Endometrium (tissue), 2 donors: ENCODE measurements around the gene GNB1L.

Experiments
- FAIRE-seq: peaks from 2 replicates; lab custom pipeline; 2012; peaks lifted over from hg19 to GRCh38; lab: Jason Lieb, UNC
- donor health status: control.
- donor health status: control.

Gene GNB1L

DNA sequence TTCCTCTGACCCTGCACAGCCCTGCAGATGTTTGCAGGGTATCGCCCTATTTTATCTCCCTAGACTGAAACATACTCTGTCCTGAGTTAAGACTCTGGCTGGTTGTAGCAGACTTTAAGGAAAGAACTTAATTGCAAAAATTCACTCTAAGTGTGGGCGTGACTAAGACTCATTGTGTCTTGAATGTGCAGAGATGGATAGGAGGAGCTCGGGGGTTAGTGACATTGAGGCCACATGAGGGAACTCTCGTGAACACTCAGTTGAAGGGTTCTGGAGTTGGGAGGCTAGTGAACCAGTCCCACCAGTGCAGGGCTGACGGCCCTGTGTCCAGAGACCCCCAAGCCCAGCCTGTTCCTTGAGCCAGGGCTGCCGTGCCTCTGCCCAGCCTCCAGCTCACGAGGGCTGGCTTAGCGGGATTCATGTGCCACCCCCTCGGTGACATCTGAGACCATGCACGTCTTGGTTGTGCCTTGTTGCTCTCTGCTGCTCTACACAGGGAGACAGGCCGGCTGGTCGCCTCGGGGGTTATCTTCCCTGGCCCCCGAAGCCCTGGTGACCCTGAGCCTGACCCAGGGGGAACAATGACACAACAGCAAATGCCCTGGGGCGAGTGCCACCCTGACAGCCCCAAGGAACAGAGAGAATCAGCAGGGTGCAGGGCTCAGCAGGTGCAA lies 105.5 kb downstream of the GNB1L start:
- no peak for FAIRE-seq

DNA sequence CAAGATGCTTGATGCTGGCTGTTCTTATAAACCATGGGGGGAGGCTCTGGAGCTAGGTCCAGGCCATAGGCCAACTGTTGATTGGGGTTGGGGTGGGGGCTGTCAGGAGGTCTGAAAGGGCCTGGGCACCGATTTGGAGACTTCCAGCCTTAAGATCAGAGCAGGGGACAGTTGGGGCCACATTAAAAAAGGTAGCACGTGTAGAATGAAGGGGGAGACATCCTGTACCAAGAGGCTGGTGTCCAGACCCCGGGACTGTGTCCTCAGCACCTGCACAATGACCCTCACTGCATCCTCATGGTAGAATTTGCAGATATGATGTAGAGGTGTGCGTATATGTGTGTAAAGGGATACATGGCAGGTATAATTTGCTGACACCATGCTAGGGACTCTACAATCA lies 106.5 kb downstream of the GNB1L start:
- FAIRE-seq = no peak

DNA sequence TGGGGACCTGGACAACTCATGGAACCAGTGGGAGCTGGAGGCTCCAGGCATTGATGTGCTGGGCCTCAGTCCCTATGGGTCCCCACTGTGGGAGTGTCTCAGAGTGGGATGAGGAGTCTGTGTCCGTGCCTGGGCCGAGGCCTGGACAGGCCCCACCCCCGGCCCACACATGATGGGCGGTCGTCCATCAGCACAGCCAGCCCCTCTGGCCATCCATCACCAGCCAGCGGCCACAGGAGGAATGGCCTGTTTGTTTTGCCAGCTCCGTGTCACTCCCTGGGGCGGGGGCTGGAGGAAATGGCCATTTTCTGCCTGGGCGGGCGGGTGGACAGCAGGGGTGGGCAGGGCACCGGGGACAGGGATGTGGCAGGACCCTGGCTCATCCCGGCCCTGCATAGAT lies 107.1 kb downstream of the GNB1L start:
- no peak for FAIRE-seq

DNA sequence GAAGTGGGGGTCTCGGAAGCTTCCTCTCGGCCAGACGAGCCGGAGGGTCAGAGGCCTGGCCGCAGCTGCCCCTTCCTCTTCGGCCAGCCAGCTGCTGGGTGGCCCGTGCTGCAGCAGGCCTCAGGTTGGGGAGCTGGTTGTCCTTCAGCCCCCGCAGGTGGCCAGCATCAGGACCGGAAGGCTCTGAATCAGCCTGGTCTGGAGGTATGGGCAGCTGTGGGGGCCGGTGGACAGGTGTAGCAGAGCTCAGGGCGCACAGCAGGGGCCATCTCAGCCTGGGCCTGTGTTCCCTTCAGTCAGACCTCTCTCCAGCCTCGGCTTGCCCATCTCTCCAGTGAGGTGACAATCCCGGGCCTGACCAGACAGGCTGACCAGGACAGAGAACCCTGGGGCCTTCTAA lies 107.9 kb downstream of the GNB1L start:
- no peak for FAIRE-seq

DNA sequence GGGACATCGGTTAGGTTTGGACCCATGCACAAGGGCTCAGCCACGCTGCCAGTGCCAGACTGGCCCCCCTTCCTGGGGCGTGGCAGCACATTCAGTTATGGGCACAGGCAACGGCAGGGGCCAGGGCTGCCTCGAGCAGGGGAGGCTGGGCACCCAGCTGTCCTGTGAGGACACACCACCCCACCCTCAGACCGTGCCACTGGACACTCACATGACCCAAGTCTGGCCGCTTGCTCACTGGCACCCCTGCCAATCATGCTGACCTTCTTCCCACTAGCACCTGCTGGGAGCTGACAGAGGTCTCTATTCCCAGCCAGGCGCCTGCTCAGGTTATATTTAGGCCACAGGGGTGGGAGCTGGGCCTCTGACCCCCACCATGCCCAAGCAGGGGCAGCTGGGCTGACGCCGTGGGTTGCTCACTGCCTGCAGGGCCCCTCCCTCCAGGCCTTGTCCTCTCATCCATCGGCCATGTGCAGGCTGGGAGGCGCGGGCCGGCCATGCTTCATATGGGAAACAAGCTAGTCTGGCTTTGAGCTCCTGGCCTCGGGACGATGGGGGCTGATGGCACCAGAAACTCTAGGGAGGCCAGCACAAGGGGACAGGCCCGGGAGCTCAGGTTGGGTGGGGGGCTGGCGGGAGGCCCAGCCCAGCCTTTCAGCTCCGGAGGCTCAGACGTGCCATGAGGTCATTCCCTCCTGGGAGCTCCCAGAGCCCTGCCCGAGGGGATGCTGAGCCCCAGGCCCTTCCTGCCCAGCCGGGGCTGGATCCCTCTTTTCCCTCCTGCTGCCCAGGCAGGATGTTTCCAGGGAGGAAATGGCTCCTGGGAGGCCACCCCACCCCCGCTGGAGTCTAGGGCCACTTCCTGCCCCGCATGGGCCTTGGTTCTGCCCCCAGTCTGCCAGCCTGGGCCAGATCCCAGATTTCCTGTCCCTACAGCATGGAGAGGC lies 109.2 kb downstream of the GNB1L start:
- FAIRE-seq = no peak

DNA sequence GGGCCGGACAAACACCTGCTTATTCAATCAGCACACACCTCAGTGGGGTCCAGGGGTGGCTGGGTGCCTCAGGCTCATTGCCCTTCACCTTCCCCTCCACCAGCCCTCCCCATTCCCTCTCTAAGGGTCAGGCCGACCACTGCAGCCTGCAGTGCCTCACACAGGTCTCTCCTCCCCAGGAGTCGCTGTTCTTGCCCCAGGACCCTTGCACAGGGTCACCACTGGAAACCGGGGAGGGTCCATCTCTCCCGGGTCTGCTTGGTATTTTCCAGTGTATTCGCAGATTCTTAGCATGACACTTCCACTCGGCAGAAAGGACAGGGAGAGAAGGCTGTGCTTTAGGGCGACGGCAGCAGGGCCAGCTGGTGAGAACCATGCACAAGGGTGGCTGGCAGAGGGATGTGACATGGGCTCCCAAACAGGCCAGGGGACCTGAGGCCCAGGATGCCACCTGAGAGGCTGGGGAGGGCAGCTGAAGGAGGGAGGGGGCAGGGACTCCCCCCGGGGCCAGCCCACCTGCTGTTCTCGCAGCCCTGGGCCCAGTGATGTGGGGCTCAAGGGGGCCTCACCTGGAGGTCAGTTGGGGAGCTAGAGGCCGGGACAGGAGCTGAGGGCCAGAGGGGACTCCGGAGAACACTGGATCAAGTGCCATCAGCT lies 110.2 kb downstream of the GNB1L start:
- no peak for FAIRE-seq

DNA sequence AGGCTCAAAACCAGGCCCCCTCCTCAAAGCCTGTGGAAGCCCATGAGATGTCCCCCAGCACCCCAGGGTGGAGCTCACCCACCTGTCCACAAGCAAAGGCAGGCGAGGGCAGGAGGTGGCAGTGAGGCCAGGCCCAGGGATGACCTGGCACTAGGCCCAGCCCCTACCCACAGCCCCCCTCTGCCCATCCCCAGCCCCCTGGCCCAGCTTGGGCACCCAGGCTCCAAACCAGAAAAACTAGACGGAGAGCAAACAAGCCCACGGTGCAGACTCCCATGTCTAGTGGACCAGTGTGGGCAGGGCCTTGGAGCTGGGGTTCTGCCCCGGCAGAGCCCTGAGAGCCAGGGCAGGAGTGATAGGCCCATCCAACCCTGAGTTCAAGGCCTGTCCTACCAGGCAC lies 111.0 kb downstream of the GNB1L start:
- FAIRE-seq = no peak

DNA sequence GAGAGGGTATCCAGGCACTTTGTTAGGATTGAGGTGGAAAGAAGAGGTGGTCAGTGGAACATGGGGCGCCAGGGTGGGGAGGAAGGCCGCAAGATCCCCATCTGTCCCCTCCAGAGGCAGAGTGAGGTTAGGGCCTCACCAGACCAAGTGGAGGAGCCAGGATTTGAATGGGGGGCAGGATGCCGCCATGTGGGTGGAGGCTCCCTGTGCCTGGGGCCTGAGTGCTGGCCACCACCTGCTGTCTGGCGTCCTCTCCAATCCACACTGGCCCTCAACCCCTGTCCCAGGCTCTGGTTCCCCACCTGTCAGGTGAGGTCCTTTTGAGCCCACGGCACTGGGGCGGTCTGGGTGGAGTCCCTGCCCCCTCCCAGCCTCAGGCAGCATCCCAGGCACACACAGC lies 111.6 kb downstream of the GNB1L start:
- FAIRE-seq = no peak

DNA sequence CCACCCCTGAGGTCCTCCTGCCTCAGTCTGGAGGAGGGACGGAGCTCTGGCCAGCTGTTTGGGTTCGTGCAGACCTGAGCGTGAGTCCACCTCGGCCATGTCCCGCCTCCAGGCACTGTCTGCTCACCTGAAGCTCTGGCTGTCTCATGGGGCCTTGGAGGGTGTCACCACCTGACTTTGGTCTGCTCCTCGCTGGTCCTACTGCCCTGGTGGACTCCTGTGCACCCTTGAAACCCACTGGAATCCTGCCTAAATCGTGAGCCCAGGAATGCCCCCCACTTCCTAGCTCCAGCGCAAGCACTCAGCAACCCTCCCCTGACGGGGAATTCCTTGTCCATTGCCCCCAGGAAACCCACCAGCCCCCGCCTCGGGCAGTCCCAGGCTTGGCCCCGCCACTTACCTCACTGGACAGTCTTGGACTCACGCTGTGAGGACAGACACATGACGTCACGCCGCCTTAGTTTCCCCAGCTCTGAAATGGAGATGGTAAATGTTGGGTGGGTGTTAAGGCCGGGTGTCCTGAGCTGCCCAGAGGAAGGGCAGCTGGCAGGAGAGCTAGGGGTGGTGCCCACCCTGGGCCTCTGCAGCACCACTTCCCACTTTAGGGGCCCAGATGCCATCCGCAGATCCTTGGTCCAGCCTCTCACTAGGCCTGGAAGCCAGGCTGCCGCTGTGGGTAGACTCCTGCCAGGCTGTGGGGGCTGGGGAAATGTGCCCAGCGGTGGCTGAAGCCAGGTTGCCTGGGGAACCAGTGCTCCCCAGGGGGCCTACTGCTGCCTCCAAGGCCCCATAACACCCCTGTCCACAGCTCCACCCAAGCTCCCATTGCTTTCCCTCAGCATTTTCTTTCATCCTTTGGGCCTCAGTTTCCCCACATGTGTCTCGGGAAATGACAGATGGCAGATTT lies 112.3 kb downstream of the GNB1L start:
- FAIRE-seq = no peak

DNA sequence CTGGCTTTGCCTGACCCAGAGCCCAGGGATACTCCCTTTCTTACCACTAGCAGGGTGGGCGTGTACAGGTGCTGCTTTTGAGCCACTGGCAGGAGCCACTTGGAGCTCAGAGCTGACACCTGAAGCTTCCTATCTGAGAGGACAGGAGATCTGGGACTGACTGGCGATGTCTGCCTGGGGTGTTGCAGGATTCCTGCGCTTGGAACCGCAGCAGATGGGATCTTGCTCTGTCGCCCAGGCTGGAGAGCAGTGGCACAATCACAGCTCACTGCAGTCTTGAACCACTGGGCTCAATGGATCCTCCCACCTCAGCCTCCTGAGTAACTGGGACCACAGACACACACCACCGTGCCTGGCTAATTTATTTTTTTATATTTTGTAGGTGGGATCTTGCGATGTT lies 113.6 kb downstream of the GNB1L start:
- FAIRE-seq = no peak

DNA sequence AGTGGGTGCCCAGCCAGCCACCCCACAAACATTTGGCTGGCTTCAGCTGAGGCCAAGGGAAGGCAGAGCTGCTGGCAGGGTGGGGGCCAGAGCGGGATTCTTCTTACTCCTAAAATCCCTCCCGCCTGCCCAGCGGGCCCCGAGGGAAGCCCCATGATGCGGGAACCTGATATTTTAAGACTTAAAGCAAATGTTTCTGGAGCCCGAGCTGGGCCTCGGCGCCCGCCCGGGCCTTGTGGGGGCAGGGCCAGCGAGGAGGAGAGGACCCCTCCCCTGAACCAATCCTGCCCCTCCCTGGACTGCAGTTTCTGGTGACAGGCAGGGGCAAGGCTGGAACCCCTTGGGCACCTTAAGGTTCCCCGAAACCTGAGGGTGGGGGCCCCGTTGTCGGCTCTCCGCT lies 114.1 kb downstream of the GNB1L start:
- no peak for FAIRE-seq

DNA sequence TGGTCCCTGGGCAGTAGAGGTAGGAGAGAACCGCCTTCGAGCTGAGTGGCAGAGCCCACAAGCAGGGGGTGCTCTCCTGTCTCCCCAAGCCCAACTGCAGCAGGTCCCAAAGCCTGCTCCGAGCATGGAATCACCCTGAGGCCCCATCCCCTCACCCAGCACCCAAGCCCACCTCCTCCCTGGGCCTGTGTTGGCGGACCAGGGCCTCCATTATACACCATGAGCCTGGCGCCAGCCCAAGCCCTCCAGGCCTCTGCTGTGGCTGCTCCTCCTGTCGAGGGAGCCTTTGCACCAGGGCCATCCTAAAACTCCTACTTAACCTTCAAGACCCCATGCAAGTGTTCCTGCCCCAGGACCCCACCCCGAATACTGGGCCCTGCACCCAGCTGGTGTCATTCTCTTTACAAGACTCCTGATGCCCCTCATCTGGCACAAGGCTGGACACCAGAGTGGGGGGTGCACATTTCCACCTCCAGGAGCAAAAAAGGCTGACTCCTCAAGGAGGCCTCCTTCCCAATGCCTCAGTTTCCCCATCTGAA lies 114.7 kb downstream of the GNB1L start:
- no peak for FAIRE-seq

DNA sequence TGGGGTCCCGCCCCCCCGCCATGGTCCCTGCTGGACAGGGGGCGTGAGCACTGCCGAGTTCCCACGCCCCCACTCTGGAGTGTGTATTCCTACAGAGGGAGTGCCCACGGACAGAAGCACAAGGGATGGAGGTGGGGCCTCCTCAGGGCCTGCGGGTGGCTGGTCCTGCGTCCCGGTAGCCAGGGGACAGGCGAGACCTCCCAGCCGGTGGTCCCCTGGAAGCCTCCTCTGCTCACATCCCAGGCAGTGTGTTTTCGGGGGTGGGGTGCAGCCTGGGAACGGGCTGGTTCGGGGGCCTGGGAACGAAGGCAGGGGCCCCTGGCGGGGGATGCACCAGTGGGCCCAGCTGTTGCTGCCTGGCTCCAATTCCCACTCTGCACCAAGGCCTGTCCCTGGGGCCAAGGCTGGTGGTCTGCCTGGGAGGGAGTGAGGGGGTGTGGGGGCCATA lies 115.2 kb downstream of the GNB1L start:
- FAIRE-seq = no peak

DNA sequence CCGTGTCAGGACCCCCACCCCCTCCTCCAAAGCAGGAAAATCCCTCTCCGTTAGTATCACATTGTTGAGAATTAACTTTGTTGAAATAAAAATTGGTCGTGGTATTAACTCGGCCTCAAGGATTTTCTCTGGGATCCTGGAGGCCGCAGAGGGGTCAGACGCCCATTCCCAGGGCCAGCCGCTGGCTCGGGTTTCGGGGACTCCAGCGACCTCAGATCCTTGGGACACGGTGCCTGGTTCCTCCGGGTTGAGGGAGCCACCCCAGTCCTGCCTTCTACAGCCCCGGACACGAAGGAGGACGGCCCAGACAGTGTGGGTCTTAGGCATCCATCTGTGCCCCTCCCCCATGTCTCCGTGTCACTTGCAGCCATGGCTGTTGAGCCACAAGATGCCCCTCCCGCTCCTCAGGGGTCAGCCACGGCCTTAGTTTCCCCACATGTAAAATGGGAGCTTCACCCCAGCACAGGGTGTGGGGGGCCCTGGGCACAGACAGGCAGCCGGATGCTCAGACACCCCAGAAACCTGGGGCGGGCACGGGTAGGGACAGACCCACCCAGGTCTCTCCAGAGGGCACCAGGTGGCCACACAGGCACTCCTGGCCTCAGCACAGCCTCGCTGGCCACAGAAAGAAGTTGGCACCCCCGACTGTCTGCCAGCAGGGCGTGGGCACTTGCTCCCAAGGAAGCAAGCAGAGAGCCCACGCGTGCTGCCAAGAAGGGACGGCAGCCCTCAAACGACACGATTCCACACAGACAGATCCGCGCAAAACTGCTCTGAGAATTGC lies 115.8 kb downstream of the GNB1L start:
- no peak for FAIRE-seq

DNA sequence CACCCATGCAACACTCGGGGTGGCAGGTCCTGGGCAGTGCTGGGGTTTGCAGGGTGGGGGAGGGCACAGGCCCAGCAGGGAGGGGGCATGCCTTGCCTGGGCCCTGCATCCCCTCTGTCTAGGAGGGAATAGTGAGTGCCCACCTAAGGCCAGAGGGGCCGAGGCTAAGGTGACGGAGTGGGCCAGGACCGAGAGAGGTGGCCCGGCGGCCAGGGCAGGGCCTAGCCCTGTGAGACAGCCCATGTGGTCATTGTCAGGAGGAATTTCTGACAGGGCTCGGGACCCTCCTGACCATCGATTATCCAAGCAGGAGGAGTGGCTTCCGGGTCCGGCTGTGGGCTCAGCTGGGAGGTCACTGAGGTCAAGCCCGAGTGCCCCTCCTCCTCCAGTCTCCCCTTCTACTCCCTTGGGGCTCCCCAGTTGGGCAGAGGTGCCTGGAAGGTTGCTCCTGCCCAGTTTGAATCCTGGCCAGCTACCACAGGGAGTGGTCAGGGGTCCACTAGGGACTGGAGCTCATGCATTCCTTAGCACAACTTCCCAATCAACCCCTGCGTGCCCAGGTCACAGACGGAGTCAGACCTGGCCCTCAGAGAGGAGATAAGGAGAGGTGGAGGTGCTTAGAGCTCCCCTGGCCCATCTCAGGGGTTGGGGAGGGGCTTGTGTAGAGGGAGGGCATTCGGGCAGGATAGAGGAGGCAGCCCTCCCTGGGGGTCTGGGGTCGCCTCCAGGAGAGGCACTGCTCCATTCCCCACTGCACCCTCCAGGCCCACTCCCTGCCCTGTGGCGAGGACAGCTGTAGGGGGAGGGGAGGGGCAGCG lies 116.6 kb downstream of the GNB1L start:
- FAIRE-seq = no peak

DNA sequence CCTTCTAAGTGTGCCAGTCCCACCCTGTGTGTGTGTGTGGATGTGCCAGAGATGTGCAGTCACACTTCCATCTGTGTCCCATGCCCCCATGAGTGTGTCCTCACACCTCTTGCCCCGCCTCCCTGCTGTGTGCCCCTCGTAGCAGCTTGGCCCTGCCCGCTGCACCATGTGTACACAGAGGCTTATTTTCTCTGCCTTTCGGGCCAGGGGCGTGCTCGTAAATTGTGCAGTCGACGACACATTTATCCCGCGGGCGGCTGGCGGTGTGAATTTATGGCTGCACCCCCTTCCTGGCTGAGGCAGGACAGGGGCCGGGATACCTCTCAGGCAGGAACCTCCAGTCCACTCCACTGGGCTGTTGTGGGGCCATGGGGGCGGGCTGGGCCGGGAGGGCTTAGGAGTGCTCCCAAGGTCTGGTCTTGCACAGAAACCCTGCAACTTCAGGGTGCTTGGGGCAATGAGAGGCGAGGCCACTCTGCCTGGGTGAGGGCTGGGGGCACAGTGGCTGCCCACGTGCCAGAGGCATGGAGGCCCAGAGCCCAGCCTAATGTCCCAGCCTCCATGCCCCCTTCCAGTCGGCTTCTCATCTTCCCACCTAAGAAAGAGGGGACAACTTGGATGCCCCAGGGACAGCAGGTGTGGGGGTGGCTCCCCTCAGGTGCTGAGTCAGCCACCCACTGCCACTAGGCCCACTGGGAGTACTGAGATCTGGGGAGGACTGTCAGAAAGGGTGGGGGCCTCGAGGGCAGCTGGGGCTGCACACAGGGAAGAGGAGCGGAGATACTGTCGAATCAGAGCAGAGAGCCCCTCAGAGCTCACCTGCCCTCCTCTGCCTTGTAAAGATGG lies 118.8 kb downstream of the GNB1L start:
- no peak for FAIRE-seq

DNA sequence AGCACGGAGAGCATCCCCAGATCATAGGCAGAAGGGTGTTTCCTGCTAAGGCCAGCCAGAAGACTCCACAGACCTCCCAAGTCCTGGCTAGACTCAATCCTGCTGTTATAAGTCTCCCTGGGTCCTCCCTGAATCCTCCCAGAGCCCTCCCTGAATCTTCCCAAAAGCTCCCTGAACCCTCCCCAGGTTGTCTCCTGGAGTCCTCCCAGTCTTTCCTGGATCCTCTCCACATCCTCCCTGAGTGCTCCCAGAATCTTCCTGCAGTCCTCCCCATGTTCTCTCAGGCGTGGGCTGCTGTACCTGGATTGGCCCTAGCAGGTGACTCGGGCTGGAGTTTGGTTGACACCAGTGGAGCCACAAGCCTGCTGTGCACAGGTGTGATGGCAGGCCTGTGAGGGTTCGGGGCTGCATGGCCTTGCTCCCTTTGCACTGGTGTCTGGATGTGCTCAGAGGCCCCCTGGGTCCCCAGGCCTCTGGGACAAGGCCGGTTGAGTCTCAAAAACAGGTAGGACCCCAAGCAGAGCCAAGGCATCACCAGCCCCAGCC lies 119.8 kb downstream of the GNB1L start:
- FAIRE-seq = no peak

DNA sequence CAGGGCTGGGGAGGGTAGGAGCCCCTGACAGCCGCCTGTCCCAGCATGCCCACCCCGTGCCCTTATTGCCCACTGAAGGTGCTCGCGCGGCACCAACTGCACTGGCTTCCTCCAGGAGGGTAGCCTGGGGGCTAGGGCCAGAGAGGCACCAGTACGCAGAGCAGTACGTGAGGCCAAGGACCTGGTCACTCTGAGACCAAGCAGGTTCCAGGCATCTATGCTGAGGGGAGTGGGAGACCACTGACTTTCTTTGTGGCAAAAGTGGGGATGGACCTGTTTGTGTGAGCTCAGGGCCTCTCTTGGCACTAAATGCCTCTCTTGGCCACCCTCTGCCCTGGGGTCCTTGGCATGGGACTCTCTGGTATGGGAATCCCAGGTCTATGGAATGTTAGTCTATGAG lies 120.5 kb downstream of the GNB1L start:
- no peak for FAIRE-seq

DNA sequence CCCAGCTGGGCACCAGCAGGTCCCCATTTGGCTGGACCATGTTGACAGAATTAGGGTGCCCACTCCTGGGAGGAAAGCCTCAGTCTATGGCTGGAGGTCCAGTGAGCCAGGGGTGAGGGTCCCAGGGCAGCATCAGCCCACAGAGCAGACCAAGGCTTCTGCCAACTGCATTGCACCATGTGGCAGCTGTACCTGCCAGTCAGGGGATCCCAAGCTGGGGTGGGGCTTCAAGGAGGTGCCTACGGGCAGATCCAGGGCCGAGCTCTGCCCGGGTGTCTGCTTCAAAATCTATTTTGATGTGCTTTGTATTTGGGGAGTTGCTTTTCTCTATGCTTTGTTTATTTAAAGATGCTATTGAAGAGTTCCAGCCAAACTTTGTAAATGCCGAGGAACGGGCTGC lies 120.9 kb downstream of the GNB1L start:
- no peak for FAIRE-seq
